Activated CD8-positive, alpha-beta T cell treated with anti-CD3 and anti-CD28 coated beads for 36 hours (primary cell): ENCODE results near the gene PALLD. TPM values are rescaled to one million over a fixed set of nuclear protein-coding genes. Genes with fewer than 3 reads are reported as not detected.

Experiments
- ATAC-seq: fragments of 200-7000 bp; cut with Tn5 transposase; one replicate; pipeline ENCODE4 v1.10.0; 2021; ENCODE audit warnings: mild to moderate bottlenecking, moderate library complexity
- CTCF ChIA-PET: fragments of 350-600 bp; sonication (Branson Sonifier 250); formaldehyde crosslinking; loops from one replicate; lab custom pipeline; 2021; ENCODE audit warnings: antibody characterized with exemption; lab: Charles Lee
- POLR2A ChIA-PET: fragments of 350-600 bp; sonication (Branson Sonifier 250); formaldehyde crosslinking; loops from one replicate; lab custom pipeline; 2021; ENCODE audit warnings: antibody characterized with exemption; lab: Charles Lee
- DNase-seq: peaks from one replicate; pipeline ENCODE4 v3.0.0-alpha.2; 2020
- H3K27ac Mint-ChIP-seq: one replicate; pipeline ENCODE4 v1.8.0; 2021; ENCODE audit warnings: mild to moderate bottlenecking, mixed read lengths
- H3K27me3 Mint-ChIP-seq: one replicate; pipeline ENCODE4 v1.8.0; 2021; ENCODE audit warnings: mixed read lengths
- H3K36me3 Mint-ChIP-seq: one replicate; pipeline ENCODE4 v1.8.0; 2021; ENCODE audit warnings: low read depth, mixed read lengths
- H3K4me1 Mint-ChIP-seq: one replicate; pipeline ENCODE4 v1.8.0; 2021; ENCODE audit warnings: low read depth, mixed read lengths
- H3K4me3 Mint-ChIP-seq: one replicate; pipeline ENCODE4 v1.8.0; 2021; ENCODE audit warnings: mild to moderate bottlenecking, moderate library complexity, mixed read lengths
- H3K9me3 Mint-ChIP-seq: one replicate; pipeline ENCODE4 v1.8.0; 2021; ENCODE audit warnings: mixed read lengths
- CTCF ChIP-seq: fragments of 200-600 bp; IDR thresholded peaks from one replicate; pipeline ENCODE4 v1.8.0; 2022; ENCODE audit warnings: antibody characterized with exemption, mild to moderate bottlenecking
- intact Hi-C: fragments of 100-400 bp; cut with micrococcal nuclease; formaldehyde crosslinking; loops from one replicate; pipeline ENCODE4 v1.10.0; 2022
- total RNA-seq, 2 experiments: library from RNA; stranded (reverse); gene quantifications; one replicate each; pipeline ENCODE4 v1.2.3, GENCODE V29; 2021

Gene PALLD
- total RNA-seq, 2 experiments from 2014 or later: 0.41 to 0.60 TPM

GRCh38 chr4:168580228-168580627, 83.4 kb downstream of the PALLD start:
- H3K9me3 Mint-ChIP-seq: peaks cover 4% of the 10 kb centered on the region

GRCh38 chr4:168584321-168584771, 87.5 kb downstream of the PALLD start:
- no peak for TF ChIP-seq CTCF
- ChIA-PET CTCF (no interaction called here), POLR2A (no interaction called here)
- intact Hi-C loops: loop anchor here (10.0 kb wide), 1 partner anchor 330 kb away; no protein-coding TSS in a partner anchor
- Mint-ChIP-seq H3K27ac (no peak overlapping the region), H3K36me3 (no peaks in the 10 kb centered on the region), H3K9me3 (peaks cover 4% of the 10 kb centered on the region), H3K4me3 (no peak overlapping the region), H3K4me1 (peaks cover 2% of the 10 kb centered on the region), H3K27me3 (peaks cover 10% of the 10 kb centered on the region)
- ATAC-seq: no peak
- DNase-seq: no peak

More at GRCh38 chr4:168580228-168580627, 83.4 kb downstream of the PALLD start:
- ATAC-seq: no peak
- POLR2A ChIA-PET: no interaction called here
- no peak for TF ChIP-seq CTCF
- no peak for DNase-seq
- intact Hi-C loops: loop anchor here (10.0 kb wide), 1 partner anchor 335 kb away; no protein-coding TSS in a partner anchor
- H3K27ac Mint-ChIP-seq: no peak overlapping the region
- H3K4me3 Mint-ChIP-seq: no peak overlapping the region
- CTCF ChIA-PET: no interaction called here
- peaks cover 1% of the 10 kb centered on the region for H3K4me1 Mint-ChIP-seq
- peaks cover 6% of the 10 kb centered on the region for H3K27me3 Mint-ChIP-seq
- no peaks in the 10 kb centered on the region for H3K36me3 Mint-ChIP-seq

GRCh38 chr4:168585168-168586091, 88.6 kb downstream of the PALLD start:
- TF ChIP-seq CTCF: peak; percentile 43
- CTCF ChIA-PET: interaction anchor here (0.6 to 1.8 kb wide), 7 partner anchors 9 to 337 kb away, joined by 3 to 5 read pairs (median 3); no protein-coding TSS in a partner anchor
- Mint-ChIP-seq H3K9me3 (peaks cover 4% of the 10 kb centered on the region), H3K27me3 (peaks cover 11% of the 10 kb centered on the region), H3K27ac (no peak overlapping the region), H3K4me3 (no peak overlapping the region), H3K36me3 (no peaks in the 10 kb centered on the region), H3K4me1 (peaks cover 2% of the 10 kb centered on the region)
- ATAC-seq: peak; percentile 68
- DNase-seq: peak; percentile 59
- intact Hi-C loops: loop anchor here (10.0 kb wide), 1 partner anchor 329 kb away; no protein-coding TSS in a partner anchor
- POLR2A ChIA-PET: no interaction called here

- DNase-seq (no peak), ATAC-seq (no peak)
- H3K27ac Mint-ChIP-seq: no peak overlapping the region
- no peaks in the 10 kb centered on the region for H3K36me3 Mint-ChIP-seq
- peaks cover under 1% of the 10 kb centered on the region for H3K9me3 Mint-ChIP-seq
- H3K4me1 Mint-ChIP-seq: peaks cover 2% of the 10 kb centered on the region
- no peak for TF ChIP-seq CTCF
- H3K4me3 Mint-ChIP-seq: no peak overlapping the region
- CTCF ChIA-PET: interaction anchor here (1.4 to 1.8 kb wide), 2 partner anchors 13 to 335 kb away, joined by 3 to 5 read pairs; no protein-coding TSS in a partner anchor
- intact Hi-C loops: loop anchor here (10.0 kb wide), 1 partner anchor 328 kb away; no protein-coding TSS in a partner anchor
- POLR2A ChIA-PET: no interaction called here
- H3K27me3 Mint-ChIP-seq: peaks cover 13% of the 10 kb centered on the region
Measured at GRCh38 chr4:168586926-168587325, 90.1 kb downstream of the PALLD start.
